ENCODE measurements around the gene PTGIS.

PTGIS gene

DNA sequence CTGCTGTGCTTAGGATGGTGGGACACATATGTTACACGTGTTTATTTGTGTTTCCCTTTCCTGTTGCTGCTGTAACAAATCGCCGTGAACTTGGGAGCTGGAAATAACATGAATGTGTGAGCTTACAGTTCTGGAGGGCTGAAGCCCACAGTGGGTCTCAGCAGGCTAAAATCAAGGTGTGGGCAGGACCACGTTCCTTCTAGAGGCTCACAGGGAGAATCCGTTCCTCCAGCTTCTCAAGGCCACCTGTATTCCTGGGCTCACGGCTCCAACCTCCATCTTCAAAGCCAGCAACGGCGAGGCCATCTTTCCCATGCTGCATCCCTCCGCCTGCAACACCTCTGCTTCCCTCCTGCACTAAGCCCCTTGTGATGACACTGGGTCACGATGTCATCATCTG lies 27.4 kb upstream of the PTGIS start:
- no peak for DNase-seq (ENCODE audit: extremely low spot score)
- CTCF ChIA-PET, result interaction anchor here (1.0 kb wide), 1 partner anchor 54 kb away, joined by 4 read pairs; no protein-coding TSS in a partner anchor
- POLR2A ChIA-PET, result no interaction called here
- no peak for TF ChIP-seq SUZ12 (IDR thresholded peaks at IDR 0.05)
- TF ChIP-seq, protein P1, sequence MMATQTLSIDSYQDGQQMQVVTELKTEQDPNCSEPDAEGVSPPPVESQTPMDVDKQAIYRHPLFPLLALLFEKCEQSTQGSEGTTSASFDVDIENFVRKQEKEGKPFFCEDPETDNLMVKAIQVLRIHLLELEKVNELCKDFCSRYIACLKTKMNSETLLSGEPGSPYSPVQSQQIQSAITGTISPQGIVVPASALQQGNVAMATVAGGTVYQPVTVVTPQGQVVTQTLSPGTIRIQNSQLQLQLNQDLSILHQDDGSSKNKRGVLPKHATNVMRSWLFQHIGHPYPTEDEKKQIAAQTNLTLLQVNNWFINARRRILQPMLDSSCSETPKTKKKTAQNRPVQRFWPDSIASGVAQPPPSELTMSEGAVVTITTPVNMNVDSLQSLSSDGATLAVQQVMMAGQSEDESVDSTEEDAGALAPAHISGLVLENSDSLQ (IDR thresholded peaks at IDR 0.05), result no peak
- TF ChIP-seq TARDBP (IDR thresholded peaks at IDR 0.05), result no peak
- no peak for TF ChIP-seq ARNT (IDR thresholded peaks at IDR 0.05)
- TF ChIP-seq L3MBTL2 (conservative IDR thresholded peaks at IDR 0.05), result no peak
- TF ChIP-seq FOXM1 (IDR thresholded peaks at IDR 0.05; ENCODE audit: borderline replicate concordance), result no peak
- no peak for TF ChIP-seq BHLHE40 (IDR thresholded peaks at IDR 0.05; ENCODE audit: borderline replicate concordance)
- no peak for TF ChIP-seq FOXK2 (IDR thresholded peaks at IDR 0.05)
- no peak for TF ChIP-seq ZNF384 (IDR thresholded peaks at IDR 0.05)
- TF ChIP-seq FOXA1 (IDR thresholded peaks at IDR 0.05), result no peak
- no peak for TF ChIP-seq ELF4 (IDR thresholded peaks at IDR 0.05)
- TF ChIP-seq CTBP1 (IDR thresholded peaks at IDR 0.05; ENCODE audit: borderline replicate concordance), result no peak
- TF ChIP-seq NFRKB (IDR thresholded peaks at IDR 0.05), result no peak
- no peak for TF ChIP-seq LEF1 (IDR thresholded peaks at IDR 0.05; ENCODE audit: borderline replicate concordance)
- TF ChIP-seq SP1 (IDR thresholded peaks at IDR 0.05), result no peak
- TF ChIP-seq HDGF (IDR thresholded peaks at IDR 0.05; ENCODE audit: borderline replicate concordance), result no peak

DNA sequence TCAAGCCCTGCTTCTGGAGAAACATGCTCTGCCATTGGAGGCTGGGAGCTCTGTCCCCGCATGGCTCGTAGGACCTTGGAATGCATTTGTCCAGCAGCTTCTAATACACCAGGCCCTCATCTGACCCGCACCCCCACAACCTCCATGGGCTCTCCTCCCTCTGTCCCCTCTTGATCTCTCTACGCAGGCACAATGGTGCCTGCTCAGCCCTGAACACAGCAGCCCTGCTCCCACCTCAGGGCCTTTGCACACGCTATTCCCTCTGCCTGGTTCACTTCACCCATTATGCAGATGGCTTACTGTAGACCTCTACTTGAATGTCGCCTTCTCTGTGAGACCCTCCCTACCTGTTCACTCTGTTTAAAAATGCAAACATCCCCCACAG lies 27.0 kb upstream of the PTGIS start:
- ChIA-PET POLR2A (no interaction called here), CTCF (interaction anchor here (0.9 to 1.5 kb wide), 2 partner anchors 13 to 53 kb away, joined by 3 to 4 read pairs; no protein-coding TSS in a partner anchor)
- no peak for TF ChIP-seq FOXK2 (IDR thresholded peaks at IDR 0.05)
- TF ChIP-seq FOXM1 (IDR thresholded peaks at IDR 0.05; ENCODE audit: borderline replicate concordance), result no peak
- no peak for TF ChIP-seq BHLHE40 (IDR thresholded peaks at IDR 0.05; ENCODE audit: borderline replicate concordance)
- TF ChIP-seq FOXA1 (IDR thresholded peaks at IDR 0.05), result no peak
- TF ChIP-seq LEF1 (IDR thresholded peaks at IDR 0.05; ENCODE audit: borderline replicate concordance), result no peak
- TF ChIP-seq, protein P1 (IDR thresholded peaks at IDR 0.05), result no peak
- no peak for TF ChIP-seq SUZ12 (IDR thresholded peaks at IDR 0.05)
- no peak for TF ChIP-seq SP1 (IDR thresholded peaks at IDR 0.05)
- no peak for TF ChIP-seq ARNT (IDR thresholded peaks at IDR 0.05)
- no peak for TF ChIP-seq CTBP1 (IDR thresholded peaks at IDR 0.05; ENCODE audit: borderline replicate concordance)
- no peak for TF ChIP-seq L3MBTL2 (conservative IDR thresholded peaks at IDR 0.05)
- no peak for TF ChIP-seq HDGF (IDR thresholded peaks at IDR 0.05; ENCODE audit: borderline replicate concordance)
- no peak for TF ChIP-seq ELF4 (IDR thresholded peaks at IDR 0.05)
- no peak for TF ChIP-seq TARDBP (IDR thresholded peaks at IDR 0.05)
- TF ChIP-seq NFRKB (IDR thresholded peaks at IDR 0.05), result no peak
- no peak for DNase-seq (ENCODE audit: extremely low spot score)

DNA sequence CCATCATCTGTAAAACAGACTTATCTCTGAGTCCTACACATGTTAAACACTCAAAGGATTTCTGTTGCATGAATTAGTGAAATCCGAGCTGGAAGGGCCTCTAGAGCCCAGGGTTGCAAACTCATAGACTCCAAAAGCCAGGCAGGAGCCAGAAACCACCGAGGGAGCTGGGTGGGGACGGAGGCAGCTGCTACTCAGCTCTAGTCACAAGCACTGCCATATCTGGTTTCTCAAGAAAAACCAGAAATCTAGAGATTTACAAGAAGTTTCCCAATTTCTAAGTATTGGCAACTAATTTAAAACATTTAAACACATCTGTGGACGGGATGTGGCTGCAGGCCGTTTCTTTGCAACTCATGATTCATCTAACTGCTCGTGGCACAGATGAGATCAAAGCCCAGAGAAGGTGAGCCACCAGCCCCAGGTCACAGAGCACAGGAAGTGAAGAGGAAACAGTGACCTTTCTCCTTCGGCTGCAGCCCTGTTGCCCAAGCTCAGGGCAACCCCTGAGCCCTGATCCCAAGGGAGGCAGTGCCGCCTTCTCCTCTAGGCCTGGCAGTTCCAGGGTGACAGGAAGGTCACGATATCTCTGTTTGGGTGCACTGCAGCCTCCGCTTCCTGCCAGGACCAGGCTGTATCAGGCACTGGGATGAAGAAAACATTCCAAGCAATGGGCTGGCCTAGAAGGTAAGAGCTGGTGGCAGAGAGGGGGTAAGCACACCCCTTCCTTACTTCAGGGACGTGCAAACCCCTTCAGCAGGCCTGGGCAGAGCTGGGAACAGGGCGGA lies 26.4 kb upstream of the PTGIS start:
- POLR2A ChIA-PET, result no interaction called here
- no peak for DNase-seq (ENCODE audit: extremely low spot score)
- CTCF ChIA-PET, result interaction anchor here (0.9 to 1.5 kb wide), 2 partner anchors 14 to 53 kb away, joined by 3 to 4 read pairs; no protein-coding TSS in a partner anchor
- TF ChIP-seq HDGF (IDR thresholded peaks at IDR 0.05; ENCODE audit: borderline replicate concordance) (no peak), FOXM1 (IDR thresholded peaks at IDR 0.05; ENCODE audit: borderline replicate concordance) (no peak), FOXK2 (IDR thresholded peaks at IDR 0.05) (no peak), L3MBTL2 (conservative IDR thresholded peaks at IDR 0.05) (no peak), ZNF384 (IDR thresholded peaks at IDR 0.05) (no peak), SP1 (IDR thresholded peaks at IDR 0.05) (no peak), NFRKB (IDR thresholded peaks at IDR 0.05) (no peak), LEF1 (IDR thresholded peaks at IDR 0.05; ENCODE audit: borderline replicate concordance) (no peak), FOXA1 (IDR thresholded peaks at IDR 0.05) (no peak), SUZ12 (IDR thresholded peaks at IDR 0.05) (no peak), CTBP1 (IDR thresholded peaks at IDR 0.05; ENCODE audit: borderline replicate concordance) (no peak), TARDBP (IDR thresholded peaks at IDR 0.05) (no peak), BHLHE40 (IDR thresholded peaks at IDR 0.05; ENCODE audit: borderline replicate concordance) (no peak), ELF4 (IDR thresholded peaks at IDR 0.05) (no peak), ARNT (IDR thresholded peaks at IDR 0.05) (no peak)
- TF ChIP-seq, protein P1 (IDR thresholded peaks at IDR 0.05), result no peak

DNA sequence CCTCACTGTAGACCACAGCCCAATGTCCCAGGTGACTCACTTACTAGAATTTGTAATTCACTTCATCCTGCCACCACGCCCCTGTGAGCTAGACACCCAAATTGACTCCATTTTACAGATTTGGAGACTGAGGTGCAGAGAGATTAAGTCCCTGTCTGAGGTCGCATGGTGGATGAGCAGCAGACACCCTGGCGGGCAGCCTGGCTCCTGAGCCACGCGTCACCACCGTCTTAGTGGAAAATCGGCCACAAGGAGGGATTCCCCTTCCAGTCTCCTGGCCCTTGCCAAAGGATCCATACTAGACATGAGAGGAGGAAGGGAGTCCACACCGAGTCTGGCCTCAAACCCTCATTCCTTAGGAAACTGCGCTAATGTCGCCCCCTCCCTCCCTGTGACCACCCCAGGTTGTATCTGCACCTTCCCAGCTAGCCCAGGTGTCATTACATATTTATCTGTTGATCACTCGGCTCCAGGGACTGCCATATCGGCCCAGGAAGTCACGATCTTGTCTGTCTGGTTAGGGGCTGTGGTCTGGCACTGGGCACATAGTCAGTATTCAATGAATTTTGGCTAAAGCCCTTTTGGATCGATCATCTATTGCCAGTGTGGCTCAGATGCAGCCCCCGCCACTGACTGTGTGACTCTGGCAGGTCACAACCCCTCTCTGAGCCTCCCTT lies 25.7 kb upstream of the PTGIS start:
- DNase-seq (ENCODE audit: extremely low spot score), result no peak
- ChIA-PET CTCF (interaction anchor here (0.9 to 1.5 kb wide), 2 partner anchors 15 to 52 kb away, joined by 3 to 4 read pairs; no protein-coding TSS in a partner anchor), POLR2A (no interaction called here)
- TF ChIP-seq ELF4 (IDR thresholded peaks at IDR 0.05) (no peak), BHLHE40 (IDR thresholded peaks at IDR 0.05; ENCODE audit: borderline replicate concordance) (no peak), SP1 (IDR thresholded peaks at IDR 0.05) (no peak), ARNT (IDR thresholded peaks at IDR 0.05) (no peak), HDGF (IDR thresholded peaks at IDR 0.05; ENCODE audit: borderline replicate concordance) (no peak), FOXK2 (IDR thresholded peaks at IDR 0.05) (no peak), CTBP1 (IDR thresholded peaks at IDR 0.05; ENCODE audit: borderline replicate concordance) (no peak), NFRKB (IDR thresholded peaks at IDR 0.05) (no peak), L3MBTL2 (conservative IDR thresholded peaks at IDR 0.05) (no peak), FOXM1 (IDR thresholded peaks at IDR 0.05; ENCODE audit: borderline replicate concordance) (no peak), FOXA1 (IDR thresholded peaks at IDR 0.05) (no peak), ZNF384 (IDR thresholded peaks at IDR 0.05) (no peak), LEF1 (IDR thresholded peaks at IDR 0.05; ENCODE audit: borderline replicate concordance) (no peak), TARDBP (IDR thresholded peaks at IDR 0.05) (no peak), SUZ12 (IDR thresholded peaks at IDR 0.05) (no peak)
- TF ChIP-seq, protein P1 (IDR thresholded peaks at IDR 0.05), result no peak

Measured in HEK293T (cell line).